ENCODE results near the gene GALR3.

The GALR3 gene

DNA sequence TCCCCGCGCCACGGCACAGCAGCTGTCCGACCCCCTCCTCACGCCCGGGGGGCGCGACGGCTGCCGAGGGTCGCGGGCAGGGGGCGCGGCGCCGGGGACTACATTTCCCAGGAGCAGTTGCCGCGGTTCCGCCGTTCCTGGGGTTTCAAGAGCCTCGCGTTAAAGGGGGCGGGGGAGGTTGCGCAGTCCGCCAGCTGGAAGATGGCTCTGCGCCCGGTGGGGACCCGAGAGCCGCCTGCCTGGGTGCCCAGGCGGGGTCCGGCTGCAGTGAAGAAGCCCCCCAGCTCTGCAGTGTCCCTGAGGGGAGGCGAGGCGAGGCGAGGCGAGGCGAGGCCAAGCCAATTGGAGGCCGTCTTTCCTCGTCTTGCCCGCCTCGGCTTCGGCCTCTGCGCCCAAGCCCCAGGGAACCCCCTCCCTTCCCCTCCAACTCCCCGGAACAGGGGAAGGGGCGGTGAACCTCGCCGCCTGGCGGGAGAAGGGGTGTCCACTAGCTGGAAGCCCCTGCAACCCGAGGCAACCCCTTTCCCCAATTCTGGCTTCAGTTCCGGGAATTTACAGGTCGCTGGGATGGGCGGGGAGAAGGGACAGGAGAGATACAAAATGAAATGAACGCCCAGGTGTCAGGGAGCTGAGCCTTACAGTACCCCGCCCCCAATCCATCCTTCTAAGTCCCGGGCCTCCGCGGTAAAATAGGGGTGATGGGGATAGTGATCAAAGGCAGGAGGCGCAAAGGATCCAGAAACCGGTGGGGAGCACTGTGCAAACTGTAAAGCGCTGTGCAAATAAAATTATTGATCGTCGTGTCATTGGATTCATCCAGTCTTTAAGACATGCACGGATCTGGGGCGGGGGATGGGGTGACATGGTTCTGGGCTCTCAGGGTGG, 20.6 kb upstream of the GALR3 start:
- no peak overlapping the region for H3K27ac ChIP-seq
- H4K20me1 ChIP-seq (ENCODE audit: insufficient read depth): no peaks in the 10 kb centered on the region
- H3K9ac ChIP-seq: no peak overlapping the region; the same call in 1 of the 2 replicates
- peak overlapping the region; percentile 76 for H2AFZ ChIP-seq (ENCODE audit: low read depth)
- H3K4me1 ChIP-seq (ENCODE audit: low read depth, poor library complexity, severe bottlenecking): peaks cover 24% of the 10 kb centered on the region
- H3K27me3 ChIP-seq (ENCODE audit: insufficient read depth, low read depth): peaks cover 50% of the 10 kb centered on the region
- no peaks in the 10 kb centered on the region for H3K36me3 ChIP-seq (ENCODE audit: insufficient read depth)
- TF ChIP-seq, protein P1, sequence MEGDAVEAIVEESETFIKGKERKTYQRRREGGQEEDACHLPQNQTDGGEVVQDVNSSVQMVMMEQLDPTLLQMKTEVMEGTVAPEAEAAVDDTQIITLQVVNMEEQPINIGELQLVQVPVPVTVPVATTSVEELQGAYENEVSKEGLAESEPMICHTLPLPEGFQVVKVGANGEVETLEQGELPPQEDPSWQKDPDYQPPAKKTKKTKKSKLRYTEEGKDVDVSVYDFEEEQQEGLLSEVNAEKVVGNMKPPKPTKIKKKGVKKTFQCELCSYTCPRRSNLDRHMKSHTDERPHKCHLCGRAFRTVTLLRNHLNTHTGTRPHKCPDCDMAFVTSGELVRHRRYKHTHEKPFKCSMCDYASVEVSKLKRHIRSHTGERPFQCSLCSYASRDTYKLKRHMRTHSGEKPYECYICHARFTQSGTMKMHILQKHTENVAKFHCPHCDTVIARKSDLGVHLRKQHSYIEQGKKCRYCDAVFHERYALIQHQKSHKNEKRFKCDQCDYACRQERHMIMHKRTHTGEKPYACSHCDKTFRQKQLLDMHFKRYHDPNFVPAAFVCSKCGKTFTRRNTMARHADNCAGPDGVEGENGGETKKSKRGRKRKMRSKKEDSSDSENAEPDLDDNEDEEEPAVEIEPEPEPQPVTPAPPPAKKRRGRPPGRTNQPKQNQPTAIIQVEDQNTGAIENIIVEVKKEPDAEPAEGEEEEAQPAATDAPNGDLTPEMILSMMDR (conservative IDR thresholded peaks at IDR 0.05; ENCODE audit: low read depth, low read length): no peak
- H3K4me2 ChIP-seq: peak overlapping the region; percentile 89
- no peaks in the 10 kb centered on the region for H3K79me2 ChIP-seq (ENCODE audit: insufficient read depth, low read depth)
- no peak overlapping the region for H3K4me3 ChIP-seq (IDR thresholded peaks at IDR 0.05; ENCODE audit: insufficient read depth, low read depth, low read length)

DNA sequence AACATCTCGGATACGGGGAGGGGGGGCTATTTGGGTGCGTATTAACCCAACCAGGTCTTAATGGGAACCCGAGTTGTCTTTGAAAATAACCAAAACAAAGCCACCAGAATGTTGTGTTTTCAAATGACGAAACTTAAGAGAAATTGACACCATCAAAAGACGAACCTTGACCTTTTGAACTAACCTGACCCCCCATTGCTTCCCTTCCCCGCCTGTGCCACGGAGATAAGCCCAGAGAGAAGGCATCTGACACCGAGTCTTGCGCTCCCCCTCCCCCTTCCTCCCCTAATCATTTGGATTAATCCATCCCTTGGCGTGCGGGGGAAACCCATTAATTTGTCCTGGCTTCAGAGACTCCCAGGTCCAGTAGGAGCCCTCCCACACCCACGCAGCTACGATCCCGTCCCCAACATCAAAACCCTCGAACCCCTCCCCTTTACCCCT, 20.0 kb upstream of the GALR3 start:
- H3K36me3 ChIP-seq (ENCODE audit: insufficient read depth): no peaks in the 10 kb centered on the region
- TF ChIP-seq, protein P1 (conservative IDR thresholded peaks at IDR 0.05; ENCODE audit: low read depth, low read length): no peak
- peaks cover 26% of the 10 kb centered on the region for H3K4me1 ChIP-seq (ENCODE audit: low read depth, poor library complexity, severe bottlenecking)
- H3K4me2 ChIP-seq: peak overlapping the region; percentile 89; the same call in 1 of the 2 replicates
- H4K20me1 ChIP-seq (ENCODE audit: insufficient read depth): no peaks in the 10 kb centered on the region
- no peaks in the 10 kb centered on the region for H3K79me2 ChIP-seq (ENCODE audit: insufficient read depth, low read depth)
- H3K9ac ChIP-seq: no peak overlapping the region
- H3K4me3 ChIP-seq (IDR thresholded peaks at IDR 0.05; ENCODE audit: insufficient read depth, low read depth, low read length): no peak overlapping the region
- H3K27ac ChIP-seq: no peak overlapping the region
- H2AFZ ChIP-seq (ENCODE audit: low read depth): peak overlapping the region; percentile 76; the same call in 1 of the 2 replicates
- H3K27me3 ChIP-seq (ENCODE audit: insufficient read depth, low read depth): peaks cover 50% of the 10 kb centered on the region

DNA sequence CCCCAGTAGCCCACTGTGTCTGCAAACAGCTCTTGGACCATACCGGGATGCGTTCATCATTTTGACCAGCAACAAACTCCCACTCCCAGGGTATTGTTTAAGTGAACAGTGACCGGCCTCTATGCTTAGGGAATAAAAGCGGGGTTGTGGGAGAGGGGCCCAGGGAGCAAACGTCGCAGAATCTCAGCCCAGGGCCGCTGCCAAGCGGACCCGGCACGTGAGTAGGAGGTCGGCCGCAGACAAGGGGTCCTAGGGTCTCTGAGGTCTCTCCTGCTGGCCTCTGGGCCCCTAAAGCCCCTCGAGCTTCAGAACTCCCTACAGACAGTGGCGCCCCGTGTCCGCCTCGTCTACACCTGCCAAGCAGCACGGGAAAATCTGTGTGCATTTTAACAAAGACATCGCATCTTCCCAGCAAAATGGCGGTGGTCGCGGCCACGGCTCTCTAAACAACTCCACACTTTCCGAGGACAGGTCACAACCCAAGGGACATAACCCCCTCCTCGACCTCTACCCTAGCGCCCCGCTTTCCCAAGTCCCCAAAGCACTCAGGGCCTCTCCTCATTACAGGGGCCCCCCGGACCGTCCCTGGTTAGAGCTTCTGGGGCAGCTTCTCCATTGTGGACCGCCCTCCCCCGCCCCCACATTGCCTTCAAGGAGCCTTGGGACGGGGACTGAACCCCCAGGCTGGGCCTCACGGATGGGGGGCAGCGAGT, 19.4 kb upstream of the GALR3 start:
- no peak overlapping the region for H2AFZ ChIP-seq (ENCODE audit: low read depth)
- H3K4me3 ChIP-seq (IDR thresholded peaks at IDR 0.05; ENCODE audit: insufficient read depth, low read depth, low read length): no peak overlapping the region

DNA sequence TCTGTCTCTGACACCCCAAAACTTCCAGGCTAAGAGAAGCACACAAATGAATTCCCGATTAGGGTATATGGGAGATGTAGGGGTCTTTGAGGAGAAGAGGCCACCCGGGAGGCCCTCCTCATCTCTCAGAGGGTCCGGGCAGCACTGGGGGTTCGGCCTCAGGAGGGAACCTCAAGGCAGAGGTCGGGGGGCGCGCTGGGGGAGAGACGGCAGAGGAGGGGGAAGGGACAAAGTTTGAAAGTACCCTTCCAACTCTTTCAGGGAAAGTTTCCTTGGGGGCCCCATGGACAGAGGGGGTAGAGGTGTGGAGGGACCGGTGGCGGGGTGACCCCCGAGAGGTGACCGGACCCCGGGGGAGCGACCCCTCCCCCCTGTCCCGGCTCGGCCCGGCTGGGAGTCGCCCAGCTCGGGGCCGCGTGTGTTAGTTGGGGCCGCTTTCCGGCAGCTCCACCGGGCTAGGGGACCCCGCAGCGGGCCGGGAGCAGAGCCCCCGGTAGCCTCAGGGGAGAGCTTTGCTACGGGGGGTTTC, 18.8 kb upstream of the GALR3 start:
- Histone ChIP-seq H3K4me2 (no peak overlapping the region), H3K27me3 (ENCODE audit: insufficient read depth, low read depth) (peaks cover 50% of the 10 kb centered on the region), H3K4me1 (ENCODE audit: low read depth, poor library complexity, severe bottlenecking) (peaks cover 29% of the 10 kb centered on the region), H3K36me3 (ENCODE audit: insufficient read depth) (no peaks in the 10 kb centered on the region), H4K20me1 (ENCODE audit: insufficient read depth) (no peaks in the 10 kb centered on the region), H3K79me2 (ENCODE audit: insufficient read depth, low read depth) (no peaks in the 10 kb centered on the region), H3K9ac (peak overlapping the region; percentile 53; the same call in 1 of the 2 replicates), H2AFZ (ENCODE audit: low read depth) (no peak overlapping the region), H3K27ac (no peak overlapping the region), H3K4me3 (IDR thresholded peaks at IDR 0.05; ENCODE audit: insufficient read depth, low read depth, low read length) (no peak overlapping the region)
- TF ChIP-seq, protein P1 (conservative IDR thresholded peaks at IDR 0.05; ENCODE audit: low read depth, low read length): no peak

More for the DNA sequence above, 19.4 kb upstream of the GALR3 start:
- Histone ChIP-seq H3K27ac (no peak overlapping the region), H3K4me1 (ENCODE audit: low read depth, poor library complexity, severe bottlenecking) (peaks cover 29% of the 10 kb centered on the region), H3K79me2 (ENCODE audit: insufficient read depth, low read depth) (no peaks in the 10 kb centered on the region), H3K9ac (no peak overlapping the region), H4K20me1 (ENCODE audit: insufficient read depth) (no peaks in the 10 kb centered on the region), H3K27me3 (ENCODE audit: insufficient read depth, low read depth) (peaks cover 50% of the 10 kb centered on the region), H3K36me3 (ENCODE audit: insufficient read depth) (no peaks in the 10 kb centered on the region), H3K4me2 (no peak overlapping the region)
- TF ChIP-seq, protein P1 (conservative IDR thresholded peaks at IDR 0.05; ENCODE audit: low read depth, low read length): no peak

All from KMS-11 (cell line).